Activated CD4-positive, CD25-positive, alpha-beta regulatory T cell (primary cell): ENCODE data around the gene PRKAB1.
A peak's percentile ranks its signal among the peaks of the same experiment; 100 is the strongest.
"Not testable (repeated sequence)": the region's sequence is repeated elsewhere in the genome, so short reads cannot be mapped to it uniquely, and the experiment has no call there.

Source experiments
- DNase-seq, 4 experiments: peaks; one replicate each; lab custom pipeline; 2025; lab: John Stamatoyannopoulos, UW

Gene PRKAB1

GRCh38 chr12:119667577-119668323, at the start of gene PRKAB1:
Gene PRKAB1, plus strand, starts transcription at chr12:119668133. Its CDS starts 112 bp downstream, at chr12:119668245.
- peak; percentile 86 to 96 (median 91) for DNase-seq

- DNase-seq, result not testable (repeated sequence)
Measured at GRCh38 chr12:119618328-119618896, 49.5 kb upstream of the PRKAB1 start.

- DNase-seq, result no peak
Measured at GRCh38 chr12:119620490-119620889, 47.4 kb upstream of the PRKAB1 start.

GRCh38 chr12:119621878-119622277, 46.1 kb upstream of the PRKAB1 start:
- DNase-seq, result no peak

GRCh38 chr12:119624966-119625365, 43.0 kb upstream of the PRKAB1 start:
- DNase-seq, result no peak

GRCh38 chr12:119627019-119627643, 40.8 kb upstream of the PRKAB1 start:
- no peak for DNase-seq

- no peak for DNase-seq
Measured at GRCh38 chr12:119627686-119628085, 40.2 kb upstream of the PRKAB1 start.

GRCh38 chr12:119630223-119630780, 37.6 kb upstream of the PRKAB1 start:
- no peak for DNase-seq

GRCh38 chr12:119630962-119631550, 36.9 kb upstream of the PRKAB1 start:
- no peak for DNase-seq

GRCh38 chr12:119631930-119632678, 35.8 kb upstream of the PRKAB1 start:
- DNase-seq, result no peak

- DNase-seq, result no peak
Measured at GRCh38 chr12:119634743-119635142, 33.2 kb upstream of the PRKAB1 start.

- no peak for DNase-seq
Measured at GRCh38 chr12:119642986-119643385, 24.9 kb upstream of the PRKAB1 start.

- DNase-seq, result no peak
Measured at GRCh38 chr12:119644930-119645329, 23.0 kb upstream of the PRKAB1 start.

GRCh38 chr12:119645535-119646059, 22.3 kb upstream of the PRKAB1 start:
- DNase-seq, result no peak

- DNase-seq, result no peak
Measured at GRCh38 chr12:119649202-119649808, 18.6 kb upstream of the PRKAB1 start.

GRCh38 chr12:119652665-119653064, 15.3 kb upstream of the PRKAB1 start:
- DNase-seq, result no peak

GRCh38 chr12:119657001-119657400, 10.9 kb upstream of the PRKAB1 start:
- DNase-seq, result not testable (repeated sequence)

- not testable (repeated sequence) for DNase-seq
Measured at GRCh38 chr12:119658166-119658565, 9.8 kb upstream of the PRKAB1 start.

- DNase-seq, result no peak
Measured at GRCh38 chr12:119659289-119659897, 8.5 kb upstream of the PRKAB1 start.

GRCh38 chr12:119660076-119660475, 7.9 kb upstream of the PRKAB1 start:
- DNase-seq, result no peak

GRCh38 chr12:119661882-119662281, 6.1 kb upstream of the PRKAB1 start:
- DNase-seq, result no peak
